HS-5 (cell line): ENCODE data around the gene SF3B2.
"Not testable (repeated sequence)": the region's sequence is repeated elsewhere in the genome, so short reads cannot be mapped to it uniquely, and the experiment has no call there.

Experiments used
- DNase-seq: peaks from one replicate; pipeline ENCODE4 v3.0.0-alpha.2; 2012; ENCODE audit warnings: low read depth

The SF3B2 gene

DNA sequence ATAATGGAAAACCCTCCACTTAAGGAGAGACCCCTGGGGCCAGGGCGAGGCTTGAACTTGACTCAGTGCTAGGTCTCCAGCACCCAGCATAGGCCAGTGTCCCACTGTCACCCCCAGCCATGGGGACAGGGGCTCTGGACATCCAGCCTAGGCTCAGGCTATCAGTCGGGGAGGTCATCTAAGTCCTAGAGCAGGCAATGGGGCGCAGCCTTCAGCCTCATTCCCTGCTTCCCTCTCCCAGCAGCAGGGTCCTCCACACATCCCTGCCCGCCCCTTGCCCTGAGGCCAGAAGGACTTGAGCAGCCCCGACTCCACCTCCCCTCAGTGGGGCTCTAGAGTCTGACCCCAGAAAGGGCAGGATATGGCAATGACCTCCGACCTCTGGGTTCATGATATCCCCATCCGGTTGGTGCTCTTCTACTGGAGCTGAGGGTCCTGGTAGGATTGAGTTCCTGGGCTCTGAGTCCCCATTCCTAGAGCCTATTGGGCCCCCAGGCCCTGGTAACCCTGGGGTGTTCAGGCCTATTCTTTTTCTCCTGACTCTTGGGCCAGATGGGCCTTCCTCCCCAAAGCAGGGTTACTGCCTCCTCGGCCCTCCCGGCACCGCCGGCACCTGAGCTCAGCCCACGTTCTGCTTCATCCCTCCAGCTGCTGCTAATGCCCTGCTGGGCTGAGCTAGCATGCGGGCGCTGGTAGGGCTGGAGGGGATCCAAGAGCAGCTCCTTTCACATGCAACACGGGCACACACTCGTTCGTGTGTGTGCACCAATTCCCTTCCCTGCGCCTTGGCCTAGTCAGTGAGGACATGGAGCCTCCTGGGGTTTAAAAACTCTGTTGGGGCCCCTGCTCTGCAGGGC is 36.0 kb upstream of the SF3B2 start:
- DNase-seq = no peak

DNA sequence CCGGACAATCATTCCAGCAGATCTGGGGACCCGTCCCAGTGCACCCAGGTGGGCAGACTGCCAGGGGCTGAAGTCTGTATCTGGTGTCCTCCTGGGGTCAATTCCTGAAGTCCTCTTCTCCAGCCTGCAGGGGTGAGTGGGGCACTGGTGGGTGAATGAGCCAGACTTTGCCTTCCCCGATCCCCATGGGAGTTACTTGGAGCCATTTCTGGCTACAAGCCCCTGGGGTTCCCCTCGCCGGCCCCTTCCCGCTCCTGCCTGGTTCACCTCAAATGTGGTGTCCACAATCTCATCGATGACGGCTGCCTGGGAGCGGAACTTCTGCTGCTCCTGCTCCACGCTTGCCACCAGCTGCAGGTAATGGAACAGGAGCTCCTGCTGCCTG is 35.4 kb upstream of the SF3B2 start:
- DNase-seq = no peak

DNA sequence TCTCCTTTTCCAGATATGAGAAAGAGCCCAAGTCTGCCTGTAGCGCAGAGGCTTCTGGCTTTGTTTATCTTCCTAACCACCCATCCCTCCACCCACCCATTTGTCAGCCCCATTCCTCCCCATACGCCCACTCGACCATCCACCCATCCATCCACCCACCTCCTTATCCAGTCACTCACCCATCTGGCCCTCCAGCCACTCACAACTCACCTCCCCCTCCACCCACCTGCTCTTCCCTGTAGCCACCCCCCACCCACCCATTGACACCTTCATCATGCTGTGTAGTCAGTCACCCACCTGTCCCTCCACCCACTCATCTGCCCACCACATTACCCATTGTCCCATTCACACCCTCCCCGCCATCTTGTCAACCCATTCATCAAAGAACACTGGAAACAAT is 34.8 kb upstream of the SF3B2 start:
- DNase-seq = no peak

DNA sequence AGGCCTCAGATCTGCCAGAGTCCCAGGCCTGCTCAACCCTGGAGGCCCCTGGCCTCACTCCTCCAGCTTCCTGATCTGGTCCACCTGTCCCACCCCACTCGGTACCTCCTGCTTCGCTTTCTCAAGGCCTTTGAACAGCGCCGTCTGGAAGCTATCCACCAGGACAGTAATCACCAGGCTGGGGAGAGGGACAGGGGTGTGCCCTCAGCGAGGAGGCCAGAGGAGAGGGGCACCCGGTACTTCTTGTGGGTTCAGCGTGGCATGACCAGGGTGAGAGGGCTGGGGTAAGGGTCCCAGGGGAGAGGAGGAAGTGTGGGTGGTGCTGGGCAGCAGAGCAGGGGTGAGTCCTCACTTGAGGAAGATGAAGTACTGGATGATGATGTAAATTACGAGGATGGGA is 32.0 kb upstream of the SF3B2 start:
- DNase-seq = no peak

DNA sequence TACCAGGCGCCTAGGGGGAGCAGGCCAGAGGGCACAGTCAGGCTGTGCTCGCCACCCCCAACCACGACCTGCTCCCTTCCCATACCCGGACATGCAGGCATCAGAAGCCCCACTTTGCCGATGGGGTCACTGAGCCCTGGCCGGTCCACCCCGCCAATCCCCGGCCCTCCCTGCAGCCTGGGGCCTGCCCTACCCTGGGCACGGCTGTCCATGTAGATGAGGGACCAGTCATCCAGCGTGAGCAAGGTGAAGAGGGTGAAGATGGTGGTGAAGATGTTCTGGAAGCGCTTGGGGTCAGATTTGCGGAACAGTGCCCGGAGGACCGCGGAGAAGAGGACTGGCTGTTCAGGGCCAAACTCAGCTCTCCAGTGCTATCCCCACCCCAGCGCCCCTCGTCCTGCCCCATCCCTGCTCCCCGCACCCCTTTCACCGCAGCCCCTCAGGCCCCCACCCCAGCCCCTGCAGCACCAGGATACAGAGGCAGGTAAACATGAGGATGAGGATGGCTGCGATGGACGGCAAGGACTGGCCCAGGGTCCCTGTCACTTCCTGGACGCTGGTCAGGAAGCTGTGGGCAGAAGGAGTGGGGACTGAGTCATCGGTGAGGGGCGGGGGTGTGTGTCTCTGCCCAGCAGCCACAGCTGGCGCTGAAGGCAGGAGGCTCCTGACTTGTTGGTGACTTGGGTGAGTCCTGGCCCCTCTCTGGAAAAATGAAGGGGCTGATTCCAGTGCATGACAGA is 31.4 kb upstream of the SF3B2 start:
- DNase-seq = peak; percentile 52

DNA sequence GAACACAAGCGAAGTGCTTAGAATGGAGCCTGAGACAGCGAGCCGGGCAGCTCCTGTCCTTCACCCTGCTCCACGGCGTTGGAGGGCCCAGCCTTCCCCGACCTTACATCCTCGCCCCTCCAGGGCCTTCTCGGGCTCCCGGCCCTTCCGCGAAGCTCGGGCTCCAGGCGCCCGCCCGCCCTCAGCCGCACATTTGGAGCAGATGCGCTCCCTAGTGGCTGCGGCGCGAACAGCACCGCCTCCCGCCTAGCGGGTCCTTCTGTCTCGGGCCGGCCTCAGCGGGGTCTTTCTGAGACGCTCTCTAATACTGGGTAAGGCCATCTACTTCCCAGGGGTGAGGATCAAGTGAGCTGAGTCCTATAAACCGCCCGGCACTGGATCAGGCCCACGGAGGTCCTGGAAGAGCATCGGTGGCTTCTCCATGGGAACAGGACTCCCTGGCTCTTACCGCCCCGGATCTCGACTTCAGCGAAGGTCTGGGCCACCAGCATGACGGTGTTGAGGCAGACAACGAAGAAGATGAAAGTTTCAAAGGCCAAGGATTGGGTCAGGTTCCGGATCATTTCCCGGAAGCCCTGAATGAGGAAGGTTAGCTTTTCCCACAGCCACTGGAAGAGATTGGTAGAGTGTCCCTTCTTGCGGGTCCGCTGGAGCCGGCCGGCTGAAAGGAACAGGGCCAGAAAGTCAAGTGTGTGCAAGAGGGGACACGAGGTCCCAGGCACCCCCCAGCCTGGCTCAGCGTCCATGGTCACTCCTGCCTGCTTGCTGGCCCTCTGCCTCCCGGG is 29.6 kb upstream of the SF3B2 start:
- no peak for DNase-seq

DNA sequence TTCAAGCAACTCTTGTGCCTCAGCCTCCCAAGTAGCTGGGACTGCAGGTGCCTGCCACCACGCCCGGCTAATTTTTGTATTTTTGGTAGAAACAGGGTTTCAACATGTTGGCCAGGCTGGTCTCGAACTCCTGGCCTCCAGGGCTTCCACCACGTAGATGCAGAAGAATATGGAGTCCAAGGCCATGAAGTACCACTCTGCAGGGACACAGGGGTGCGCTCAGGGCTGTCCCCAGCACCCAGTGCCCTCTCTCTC is 29.1 kb upstream of the SF3B2 start:
- DNase-seq = not testable (repeated sequence)

DNA sequence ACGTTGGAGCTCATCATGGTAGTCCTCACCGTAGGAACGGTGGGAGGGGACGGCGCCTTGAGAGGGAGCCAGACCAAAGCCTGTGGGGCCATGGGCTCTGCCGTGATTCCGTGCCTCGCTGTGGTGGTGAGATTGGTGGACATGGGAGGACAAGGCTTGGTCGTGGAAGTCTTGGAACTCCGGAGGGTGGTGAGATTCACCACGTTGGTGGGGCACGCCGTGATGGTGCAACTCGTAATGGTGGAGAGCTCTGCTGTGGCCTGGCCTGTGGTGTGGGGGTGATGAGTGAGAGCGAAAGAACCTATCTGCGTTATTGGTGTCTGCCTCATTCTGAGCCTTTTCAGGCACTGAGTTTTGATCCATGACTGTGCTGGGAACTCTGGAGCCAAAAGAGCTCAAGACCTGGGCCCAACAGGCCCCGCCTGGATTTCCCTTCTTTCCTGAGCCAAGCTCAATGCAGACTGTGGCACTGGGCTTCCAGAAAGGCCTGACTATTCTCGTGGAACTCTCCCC is 26.1 kb upstream of the SF3B2 start, which contains the start of gene CATSPER1:
CATSPER1 (minus strand) TSS at position 463 of the 513 bp plus-strand sequence; CDS start at position 363, 100 bp downstream.
- DNase-seq = no peak

DNA sequence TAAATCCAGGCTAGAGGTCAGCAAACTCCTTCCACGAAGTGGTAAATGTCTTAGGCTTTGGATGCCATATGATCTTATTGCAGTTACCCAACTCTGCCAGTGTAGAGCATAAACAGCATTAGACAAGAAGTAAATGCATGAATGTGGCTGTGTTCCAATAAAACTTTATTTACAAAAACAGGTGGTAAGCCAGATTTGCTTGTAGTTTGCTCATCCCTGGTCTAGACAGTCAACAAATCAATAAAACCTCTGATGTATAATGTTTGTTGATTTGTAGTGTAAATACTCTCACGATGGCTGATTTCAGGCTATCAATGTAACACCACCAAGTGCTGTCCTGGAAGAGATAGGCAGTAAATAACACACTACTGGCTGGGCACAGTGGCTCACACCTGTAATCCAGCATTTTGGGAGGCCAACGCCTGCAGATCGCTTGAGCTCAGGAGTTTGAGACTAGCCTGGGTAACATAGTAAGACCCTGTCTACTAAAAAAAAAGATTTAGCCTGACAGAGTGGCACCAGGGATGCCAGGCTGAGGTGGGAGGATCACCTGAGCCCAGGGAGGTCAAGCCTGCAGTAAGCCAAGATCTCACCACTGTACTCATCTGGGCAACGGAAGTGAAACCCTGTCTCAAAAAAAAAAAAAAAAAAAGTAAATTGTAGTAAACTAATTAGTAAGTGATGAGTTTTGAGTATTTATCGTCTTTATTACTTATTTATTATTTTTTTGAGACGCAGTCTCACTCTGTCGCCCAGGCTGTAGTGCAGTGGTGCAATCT is 19.0 kb upstream of the SF3B2 start:
- no peak for DNase-seq

DNA sequence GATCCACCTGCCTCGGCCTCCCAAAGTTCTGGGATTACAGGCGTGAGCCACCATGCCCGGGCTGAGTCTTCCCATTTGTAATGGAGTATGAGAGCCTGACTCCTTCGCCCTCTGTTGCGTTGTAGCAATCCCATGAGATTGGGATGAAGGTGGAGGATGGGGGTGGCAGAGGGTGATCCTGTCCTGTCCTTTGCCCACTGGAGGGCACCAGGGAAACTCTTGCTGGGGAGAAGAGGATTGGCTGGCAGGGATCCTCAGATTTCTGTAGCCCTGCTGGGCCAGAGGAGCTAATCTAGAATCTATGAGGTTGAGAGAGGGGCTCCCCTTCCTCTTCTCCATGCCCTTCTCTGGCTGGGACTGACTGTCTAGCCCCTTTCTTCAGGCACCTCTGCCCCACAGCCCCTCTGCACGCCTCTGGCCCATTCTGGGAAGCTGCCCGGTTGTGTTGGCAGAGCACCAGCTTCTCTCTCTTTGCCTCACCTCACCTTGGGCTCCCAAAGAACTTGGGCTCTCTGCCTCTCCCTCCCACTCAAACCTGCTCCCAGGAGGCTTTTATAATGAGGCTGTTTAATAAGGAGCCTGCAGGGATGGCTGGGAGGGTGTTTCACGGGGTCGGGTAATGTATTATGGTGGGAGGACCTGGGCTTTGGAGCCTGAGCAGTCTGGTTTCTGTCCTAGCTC is 16.4 kb upstream of the SF3B2 start:
- no peak for DNase-seq

DNA sequence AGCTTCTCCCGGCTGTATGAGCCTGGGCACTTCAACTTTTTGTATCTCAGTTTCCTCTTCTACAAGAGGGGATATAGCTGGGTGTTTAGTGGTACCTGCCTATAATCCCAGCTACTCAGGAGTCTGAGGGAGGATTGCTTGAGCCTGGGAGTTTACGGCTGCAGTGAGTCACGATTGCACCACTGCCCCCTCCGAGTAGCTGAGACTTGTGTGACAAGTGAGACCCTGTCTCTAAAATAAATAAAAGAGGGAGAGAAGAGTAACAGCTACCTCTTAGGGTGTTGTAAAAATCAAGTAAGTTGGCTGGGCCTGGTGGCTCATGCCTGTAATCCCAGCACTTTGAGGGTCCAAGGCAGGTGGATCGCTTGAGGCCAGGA is 15.8 kb upstream of the SF3B2 start:
- DNase-seq = no peak

DNA sequence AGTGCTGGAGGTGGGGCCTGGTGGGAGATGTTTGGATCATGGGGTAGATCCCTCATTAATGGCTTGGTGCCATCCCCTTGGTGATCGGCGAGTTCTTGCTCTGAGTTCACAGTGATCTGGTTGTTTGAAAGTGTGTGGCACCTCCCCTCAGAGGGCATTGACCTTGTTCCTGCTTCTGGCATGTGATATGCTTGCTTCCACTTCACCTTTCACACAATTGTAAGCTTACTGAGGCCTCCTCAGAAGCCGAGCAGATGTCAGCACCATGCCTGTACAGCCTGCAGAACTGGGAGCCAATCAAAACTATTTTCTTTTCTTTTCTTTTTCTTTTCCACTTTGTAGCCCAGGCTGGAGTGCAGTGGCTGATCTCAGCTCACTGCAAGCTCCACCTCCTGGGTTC is 14.8 kb upstream of the SF3B2 start:
- no peak for DNase-seq

DNA sequence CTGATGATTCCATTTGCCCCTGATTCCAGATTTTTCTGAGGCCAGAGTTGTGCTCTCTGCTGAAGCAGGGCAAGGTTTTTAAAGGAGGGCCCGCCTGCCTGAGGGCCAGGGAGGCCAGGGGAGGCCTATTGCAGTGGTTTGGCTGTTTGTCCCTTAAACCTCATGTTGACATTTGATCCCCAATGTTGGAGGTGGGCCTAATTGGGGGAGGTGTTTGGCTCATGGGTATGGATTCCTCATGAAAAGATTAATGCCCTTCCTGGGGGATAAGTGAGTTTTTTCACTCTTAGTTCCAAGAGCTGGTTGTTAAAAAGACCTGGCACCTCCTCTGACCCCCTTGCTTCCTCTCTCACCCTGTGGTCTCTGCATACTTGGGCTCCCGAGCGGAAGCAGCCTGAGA is 12.4 kb upstream of the SF3B2 start:
- no peak for DNase-seq

DNA sequence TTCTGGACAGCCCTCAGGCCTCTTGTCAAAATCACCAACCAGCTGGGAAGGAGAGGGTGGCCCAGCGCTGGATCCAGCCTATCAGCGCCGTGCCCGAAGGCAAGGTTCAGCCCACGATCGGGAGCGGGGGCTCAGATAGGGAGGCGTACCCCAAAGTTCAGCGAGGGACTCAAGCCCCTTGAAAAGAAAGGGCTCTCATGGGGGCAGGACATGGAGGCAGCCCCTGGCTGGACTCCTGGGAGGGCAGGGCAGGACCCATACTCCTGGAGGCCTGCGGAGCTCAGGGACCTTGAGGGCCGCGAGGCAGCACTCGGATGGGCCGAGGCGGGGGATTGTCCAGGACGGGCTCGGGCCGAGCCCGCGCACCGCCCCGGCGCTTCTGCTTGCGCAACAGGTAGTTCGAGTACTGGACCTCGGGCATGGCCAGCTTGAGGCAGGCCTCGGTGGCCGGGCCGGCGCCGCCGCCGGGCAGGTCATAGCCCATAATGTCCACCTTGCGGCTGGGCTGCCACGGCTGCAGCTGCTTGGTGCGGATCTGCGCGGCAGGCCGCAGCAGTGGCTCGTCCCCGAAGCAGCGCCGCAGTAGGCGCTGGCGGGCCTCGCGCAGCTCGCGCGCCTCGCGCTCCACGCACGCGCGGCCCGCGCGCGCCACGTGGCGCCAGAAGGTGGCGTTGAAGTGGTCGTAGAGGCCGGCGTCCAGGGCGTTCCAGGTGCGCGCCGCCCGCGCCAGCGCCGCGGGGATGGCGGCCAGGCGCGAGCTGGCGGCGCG is 9.8 kb upstream of the SF3B2 start:
- no peak for DNase-seq

DNA sequence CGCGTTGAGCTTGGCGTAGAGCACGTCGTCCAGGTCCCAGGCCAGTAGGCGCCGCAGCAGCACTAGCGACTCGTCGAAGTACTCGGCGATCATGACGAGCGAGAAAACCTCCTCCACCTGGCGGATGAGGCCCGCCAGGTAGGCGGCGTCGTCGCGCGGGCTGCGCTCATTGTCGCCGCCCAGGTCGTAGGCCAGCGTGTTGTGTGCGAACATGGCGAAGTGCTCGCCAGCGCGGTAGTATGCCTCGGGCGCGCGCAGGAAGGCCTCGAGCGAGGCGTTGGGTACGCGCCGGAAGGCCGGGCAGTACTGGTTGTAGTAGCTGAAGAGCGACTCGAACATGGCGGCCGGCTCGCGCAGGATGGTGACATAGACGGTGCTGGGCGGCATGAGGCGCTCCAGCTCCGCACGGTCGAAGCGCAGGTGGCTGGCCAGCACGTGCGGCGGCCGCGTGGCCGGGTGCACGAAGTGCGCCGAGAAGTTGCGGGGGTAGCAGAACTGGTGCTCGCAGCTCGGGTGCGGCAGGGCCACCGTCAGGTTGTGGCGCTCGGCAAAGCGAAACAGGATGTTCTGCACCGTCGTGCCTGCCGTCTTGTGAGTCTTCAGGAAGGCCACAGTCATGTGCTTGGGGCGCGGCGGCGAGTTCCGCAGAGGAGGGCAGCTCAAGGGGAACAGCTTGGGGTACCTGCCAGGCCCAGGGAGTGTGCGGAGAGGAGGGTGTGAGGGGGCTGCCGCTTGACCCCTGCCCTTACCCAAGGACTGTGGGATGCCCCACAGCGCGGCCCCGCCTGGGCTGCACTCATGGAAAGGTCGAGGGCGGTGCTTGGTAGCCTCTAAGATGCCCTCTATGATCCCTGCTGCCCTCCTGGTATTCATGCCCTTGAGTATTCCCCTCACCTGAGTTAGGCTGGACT is 8.9 kb upstream of the SF3B2 start:
- DNase-seq = no peak

DNA sequence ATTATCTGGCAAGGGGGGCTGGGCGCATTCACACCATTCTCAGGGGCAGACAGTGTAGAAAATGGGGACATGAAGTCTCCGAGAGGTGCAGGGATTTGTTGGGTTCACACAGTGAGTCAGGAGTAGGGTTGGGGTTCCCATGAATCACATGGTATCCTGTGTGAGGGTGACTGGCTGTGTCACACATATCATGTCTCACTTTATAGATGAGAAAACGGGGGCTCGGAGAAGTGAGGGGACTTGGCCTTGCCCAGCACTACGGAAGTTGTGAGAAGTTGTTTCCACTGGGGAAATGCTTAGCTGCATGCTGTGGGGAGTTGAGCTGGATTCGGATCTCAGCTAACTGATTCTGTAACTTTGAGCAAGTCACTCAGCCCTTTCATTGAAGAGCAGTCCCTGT is 7.4 kb upstream of the SF3B2 start:
- no peak for DNase-seq

DNA sequence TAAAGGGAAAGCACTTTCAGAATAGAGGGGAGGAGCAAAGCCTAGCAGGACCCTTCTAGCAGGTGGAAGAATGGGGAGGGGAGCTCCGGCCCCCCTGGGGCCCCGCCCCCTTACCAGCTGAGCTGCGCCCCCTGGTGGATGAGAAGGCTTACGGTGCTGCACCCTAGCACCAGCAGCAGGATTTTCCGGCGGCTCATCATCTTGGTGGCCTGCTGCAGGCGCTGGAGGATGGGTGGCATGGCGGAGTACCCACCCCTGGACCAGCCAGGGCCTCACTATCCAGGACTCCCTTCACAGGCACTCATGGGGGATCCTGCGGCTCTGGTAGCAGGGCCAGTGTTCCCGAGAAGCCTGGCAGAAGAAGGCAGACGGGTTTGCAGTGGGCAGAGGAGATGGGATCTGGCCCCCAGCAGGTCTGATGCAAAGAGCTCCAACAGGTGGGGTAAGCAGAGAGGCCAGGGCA is 7.0 kb upstream of the SF3B2 start:
- no peak for DNase-seq

DNA sequence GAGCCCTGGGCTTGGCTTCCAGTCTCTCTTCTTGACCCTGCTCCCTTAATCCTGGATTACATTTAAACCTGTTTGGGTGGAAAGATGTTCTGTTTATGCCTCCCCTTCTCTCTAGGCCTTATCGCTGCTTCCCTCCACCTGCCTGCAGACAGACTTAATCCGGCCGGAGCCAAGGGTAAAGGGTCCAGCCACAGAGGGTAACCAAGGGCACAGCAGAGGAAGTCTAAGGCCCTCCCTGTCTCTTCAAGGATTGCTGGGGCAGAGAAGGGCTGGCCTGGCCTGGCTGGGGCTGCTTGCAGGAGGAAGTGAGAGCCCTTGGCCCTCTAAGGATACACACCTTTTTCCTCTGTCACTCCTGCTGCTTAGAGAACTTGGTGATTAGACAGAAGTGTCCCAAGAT is 5.3 kb upstream of the SF3B2 start:
- DNase-seq = no peak
